Heart left ventricle (tissue), 16 donors: ENCODE measurements around the gene CNN3. TPM values are rescaled to one million over a fixed set of nuclear protein-coding genes. Genes with fewer than 3 reads are reported as not detected.

Source experiments
- ATAC-seq, 4 donors: fragments of 200-7000 bp; cut with Tn5 transposase; one replicate each; pipeline ENCODE4 v1.9.1; 2020 to 2022; ENCODE audit warnings: moderate library complexity in 4 of 4, mild to moderate bottlenecking in 3 of 4, moderate number of reproducible peaks in 1 of 4
- DNase-seq, 5 donors: peaks; one replicate each; pipeline ENCODE4 v3.0.0-alpha.2; 2020
- H3K27ac ChIP-seq, 12 donors: fragments of 200-600 bp; sonication (generic) in 4 of 12; one replicate each; pipeline versions ENCODE4 v1.5.0 to v1.8.0; 2016 to 2022; ENCODE audit warnings: mild to moderate bottlenecking in 2 of 12
- H3K27me3 ChIP-seq, 9 donors: fragments of 200-600 bp; sonication (generic) in 2 of 9; one replicate each; pipeline versions ENCODE4 v1.5.1 to v1.8.0; 2016 to 2022; ENCODE audit warnings: mild to moderate bottlenecking in 3 of 9
- H3K36me3 ChIP-seq, 9 donors: fragments of 200-600 bp; sonication (generic) in 2 of 9; one replicate each; pipeline versions ENCODE4 v1.5.0 to v1.8.0; 2018 to 2022; ENCODE audit warnings: mild to moderate bottlenecking in 2 of 9
- H3K4me1 ChIP-seq, 12 donors: fragments of 200-600 bp; sonication (generic) in 4 of 12; one replicate each; pipeline versions ENCODE4 v1.5.0 to v1.8.0; 2016 to 2022; ENCODE audit warnings: mild to moderate bottlenecking in 3 of 12
- H3K4me3 ChIP-seq, 12 donors: fragments of 200-600 bp; sonication (generic) in 4 of 12; one replicate each; pipeline versions ENCODE4 v1.5.0 to v1.8.0; 2017 to 2022; ENCODE audit warnings: mild to moderate bottlenecking in 9 of 12, moderate library complexity in 4 of 12
- H3K9me3 ChIP-seq, 12 donors: fragments of 200-600 bp; sonication (generic) in 4 of 12; one replicate each; pipeline versions ENCODE4 v1.5.0 to v1.8.0; 2016 to 2022; ENCODE audit warnings: mild to moderate bottlenecking in 1 of 12
- POLR2A ChIP-seq, 2 donors: fragments of 450-650 bp; IDR thresholded peaks; one replicate each; pipeline ENCODE4 v1.6.1; 2017; ENCODE audit warnings: antibody characterized with exemption in 2 of 2, mild to moderate bottlenecking in 2 of 2, moderate library complexity in 2 of 2
- WGBS, 4 donors: extraction: QIAGEN DNeasy Blood & Tissue Kit in 2 of 4; methylation state at CpG; one replicate each; pipeline versions ENCODE4 v1.1.5 to v1.1.7; 2013 to 2018; 5-methylcytosine and 5-hydroxymethylcytosine counted together
- intact Hi-C, 10 donors: fragments of 100-400 bp; cut with DNase I; formaldehyde crosslinking; loops; one replicate each; pipeline versions ENCODE4 v1.11.1 to v1.14.2; 2022
- polyA plus RNA-seq, 2 donors: library from polyadenylated mRNA; stranded (reverse); fragments of 200-250 nt; gene quantifications; one replicate each; pipeline ENCODE4 v1.2.3, GENCODE V29; 2013
- total RNA-seq, 9 donors: library from RNA; depleted of rRNA in 2 of 9; stranded (reverse); fragments of >200 nt in 2 of 9; fragmentation: NEBNext Ultra II Directional in 3 of 9; extraction: Animal tissue kit (Norgen Biotek cat#: 25700) in 3 of 9; gene quantifications; one replicate each; pipeline versions ENCODE4 v1.1.0 to v1.2.4, GENCODE V29; 2016 to 2023
- TF ChIP-seq, protein P1 (sequence below), 12 donors: fragments of 200-600 bp; sonication (generic) in 4 of 12; IDR thresholded peaks; one replicate each; pipeline versions ENCODE4 v1.5.0 to v1.8.0; 2018 to 2022; ENCODE audit warnings: antibody characterized with exemption in 12 of 12, mild to moderate bottlenecking in 5 of 12
- donor health status: ischemic (EF 13 %, LVEDD 7.1; RV severe dilation, severe dysfunction).
- donor health status: healthy with polysubstance abuse.
- donor health status: DM: no; HTN: yes; CAD: no.
- donor health status: DM: no; HTN: no; CAD: no.
- donor health status: ischemic (EF 25% LVEDD 6.9; RV normal size, moderate dysfunction).
- donor health status: ischemic (EF 25% LVEDD 5.7; RV mildly dilated, moderate dysfunction).
- donor health status: healthy.
- donor health status: DM: yes; HTN: yes; CAD: no.
- donor health status: ischemic (EF 35%, LVEDD 5.7; RV mildly dilated, moderate dysfunction).
- donor health status: nonischemic (EF 11% LVEDD 7.7; RV severe dilation, severe dysfunction).
- donor health status: DM: yes; HTN: yes; CAD: no.
- donor health status: PGD.
- donor health status: ischemic (EF 29% LVEDD 5.4; RV normal size, mild dysfunction).
- donor health status: nonischemic (EF 23%, LVEDD 6.1; RV moderate dilation, normal function).

Gene CNN3
- total and polyA plus RNA-seq, 11 donors = 23.8 to 115 (median 73.8) TPM

DNA sequence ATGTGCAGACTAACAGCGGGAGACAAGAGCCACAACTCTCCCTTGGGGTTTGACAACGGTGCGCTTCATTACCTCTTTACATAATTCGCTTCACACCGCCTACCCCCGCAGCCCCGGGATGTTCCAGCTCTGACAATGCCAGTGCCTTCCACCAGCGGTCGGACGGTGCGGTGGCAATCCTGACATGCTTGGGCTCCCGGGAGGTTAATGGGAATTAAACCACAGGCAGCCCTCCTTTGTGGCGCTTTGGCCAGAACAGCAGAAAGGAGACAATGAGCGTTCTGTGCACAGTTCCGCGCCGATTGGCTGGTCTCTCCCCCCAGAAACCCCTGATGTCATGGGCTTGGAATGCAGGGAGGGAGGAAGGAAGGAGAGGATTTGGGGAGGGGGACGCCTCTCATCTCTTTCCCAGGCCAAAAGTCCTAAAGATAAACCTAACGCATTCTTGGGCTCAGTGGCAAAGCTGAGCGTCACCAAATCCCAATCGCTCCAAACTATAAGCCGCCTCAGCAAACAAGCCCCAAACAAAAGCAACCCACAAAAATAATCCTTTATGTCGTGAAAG, 1.3 kb downstream of the CNN3 start:
- peak in 1 of 2 donors; percentile 42 for TF ChIP-seq POLR2A (IDR thresholded peaks at IDR 0.05)
- TF ChIP-seq, protein P1, sequence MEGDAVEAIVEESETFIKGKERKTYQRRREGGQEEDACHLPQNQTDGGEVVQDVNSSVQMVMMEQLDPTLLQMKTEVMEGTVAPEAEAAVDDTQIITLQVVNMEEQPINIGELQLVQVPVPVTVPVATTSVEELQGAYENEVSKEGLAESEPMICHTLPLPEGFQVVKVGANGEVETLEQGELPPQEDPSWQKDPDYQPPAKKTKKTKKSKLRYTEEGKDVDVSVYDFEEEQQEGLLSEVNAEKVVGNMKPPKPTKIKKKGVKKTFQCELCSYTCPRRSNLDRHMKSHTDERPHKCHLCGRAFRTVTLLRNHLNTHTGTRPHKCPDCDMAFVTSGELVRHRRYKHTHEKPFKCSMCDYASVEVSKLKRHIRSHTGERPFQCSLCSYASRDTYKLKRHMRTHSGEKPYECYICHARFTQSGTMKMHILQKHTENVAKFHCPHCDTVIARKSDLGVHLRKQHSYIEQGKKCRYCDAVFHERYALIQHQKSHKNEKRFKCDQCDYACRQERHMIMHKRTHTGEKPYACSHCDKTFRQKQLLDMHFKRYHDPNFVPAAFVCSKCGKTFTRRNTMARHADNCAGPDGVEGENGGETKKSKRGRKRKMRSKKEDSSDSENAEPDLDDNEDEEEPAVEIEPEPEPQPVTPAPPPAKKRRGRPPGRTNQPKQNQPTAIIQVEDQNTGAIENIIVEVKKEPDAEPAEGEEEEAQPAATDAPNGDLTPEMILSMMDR (IDR thresholded peaks at IDR 0.05) = no peak
- H3K27me3 ChIP-seq = peaks cover 0 to 24% (median 0%) of the 10 kb centered on the region in 9 donors
- WGBS, 4 donors = 0 to 1% (median 1%) methylated on average over 20 to 23 of the region's 23 CpGs
- H3K27ac ChIP-seq = peak overlapping the region; percentile 95 to 100 (median 97)
- peaks cover 8 to 72% (median 55%) of the 10 kb centered on the region in 12 donors for H3K4me1 ChIP-seq
- peaks cover 0 to 3% (median 0%) of the 10 kb centered on the region in 9 donors for H3K36me3 ChIP-seq
- peak; percentile 73 to 87 (median 82) for DNase-seq
- intact Hi-C loops = loop anchor here (1.0 to 10.0 kb wide), 13 partner anchors 37 to 119 kb away; no protein-coding TSS in a partner anchor
- peak overlapping the region; percentile 69 to 95 (median 80) for H3K4me3 ChIP-seq
- peak; percentile 33 to 66 (median 56) for ATAC-seq
- H3K9me3 ChIP-seq = no peaks in the 10 kb centered on the region

DNA sequence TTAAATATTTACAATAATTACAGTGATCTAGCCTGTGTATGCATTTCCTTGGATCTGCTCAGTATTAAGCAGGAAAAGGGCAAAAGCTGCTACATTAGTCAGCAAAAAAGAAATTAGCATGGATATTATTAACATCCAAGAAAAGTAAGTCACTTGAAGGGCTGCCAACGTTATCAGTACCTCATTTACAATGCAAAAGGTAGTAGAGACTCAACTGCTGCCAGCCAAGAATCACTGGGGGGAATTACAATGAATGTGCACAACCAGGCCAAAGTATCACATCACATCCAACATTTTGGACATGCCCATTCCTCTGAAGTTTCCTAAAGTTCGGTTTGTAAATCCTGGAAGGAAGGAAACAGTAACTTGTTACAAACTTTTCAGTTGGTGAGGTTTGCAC, 1.9 kb downstream of the CNN3 start:
- ATAC-seq (no peak), DNase-seq (peak in 2 of 5 donors; percentile 30 to 37)
- Histone ChIP-seq H3K36me3 (peaks cover 0 to 3% (median 0%) of the 10 kb centered on the region in 9 donors), H3K27me3 (peaks cover 0 to 24% (median 0%) of the 10 kb centered on the region in 9 donors), H3K9me3 (no peaks in the 10 kb centered on the region), H3K27ac (peak overlapping the region; percentile 95 to 100 (median 97)), H3K4me3 (peak overlapping the region in 11 of 12 donors; percentile 69 to 95 (median 81)), H3K4me1 (peaks cover 8 to 78% (median 59%) of the 10 kb centered on the region in 12 donors)
- 0 to 4% (median 1%) methylated on average over 2 of the region's 2 CpGs for WGBS, 4 donors
- TF ChIP-seq POLR2A (IDR thresholded peaks at IDR 0.05) = no peak
- TF ChIP-seq, protein P1 (IDR thresholded peaks at IDR 0.05) = no peak
- intact Hi-C loops = loop anchor here in 8 of 10 donors (2.0 to 10.0 kb wide), 10 partner anchors 37 to 120 kb away; no protein-coding TSS in a partner anchor

DNA sequence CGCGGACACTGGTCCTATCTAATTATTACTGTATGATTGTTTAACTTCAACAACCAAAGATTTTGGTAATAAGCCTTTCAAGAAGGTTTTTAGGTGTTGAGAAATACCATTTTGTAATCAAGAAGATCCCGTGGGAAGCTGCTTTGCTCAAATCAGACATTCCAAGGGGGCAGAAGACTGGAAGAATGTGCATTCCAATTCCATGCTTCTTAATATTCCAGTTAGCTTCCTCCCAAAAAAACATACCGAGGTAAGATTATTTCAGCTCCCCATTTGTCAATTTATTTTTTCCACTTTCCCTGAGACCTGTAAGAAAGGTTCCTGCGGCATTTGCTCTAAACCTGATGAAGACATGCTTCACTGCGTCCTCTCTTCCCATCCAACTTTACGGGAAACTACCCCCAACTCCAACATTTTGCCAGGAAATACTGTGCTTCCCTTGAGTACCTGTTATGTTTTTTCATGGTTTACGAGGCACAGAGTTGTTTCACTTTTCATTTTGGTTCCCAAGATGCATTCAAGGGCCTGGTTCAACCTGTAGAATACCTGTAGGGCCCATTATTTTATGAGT, 4.1 kb downstream of the CNN3 start:
- intact Hi-C loops = loop anchor here in 3 of 10 donors (5.0 to 10.0 kb wide), 3 partner anchors 66 to 122 kb away; no protein-coding TSS in a partner anchor
- 49 to 65% (median 52%) methylated on average over 8 of the region's 8 CpGs for WGBS, 4 donors

More for the DNA sequence above, 4.1 kb downstream of the CNN3 start:
- peaks cover 8 to 77% (median 62%) of the 10 kb centered on the region in 12 donors for H3K4me1 ChIP-seq
- peaks cover 0 to 3% (median 0%) of the 10 kb centered on the region in 9 donors for H3K36me3 ChIP-seq
- ATAC-seq (no peak), DNase-seq (no peak)
- peak overlapping the region in 8 of 12 donors; percentile 13 to 99 (median 96) for H3K27ac ChIP-seq
- TF ChIP-seq POLR2A (IDR thresholded peaks at IDR 0.05) = no peak
- TF ChIP-seq, protein P1 (IDR thresholded peaks at IDR 0.05) = no peak
- H3K9me3 ChIP-seq = no peaks in the 10 kb centered on the region
- peak overlapping the region in 9 of 12 donors; percentile 1 to 95 (median 80) for H3K4me3 ChIP-seq
- H3K27me3 ChIP-seq = peaks cover 0 to 24% (median 0%) of the 10 kb centered on the region in 9 donors
